ENCODE results near the gene PEF1.

The PEF1 gene

DNA sequence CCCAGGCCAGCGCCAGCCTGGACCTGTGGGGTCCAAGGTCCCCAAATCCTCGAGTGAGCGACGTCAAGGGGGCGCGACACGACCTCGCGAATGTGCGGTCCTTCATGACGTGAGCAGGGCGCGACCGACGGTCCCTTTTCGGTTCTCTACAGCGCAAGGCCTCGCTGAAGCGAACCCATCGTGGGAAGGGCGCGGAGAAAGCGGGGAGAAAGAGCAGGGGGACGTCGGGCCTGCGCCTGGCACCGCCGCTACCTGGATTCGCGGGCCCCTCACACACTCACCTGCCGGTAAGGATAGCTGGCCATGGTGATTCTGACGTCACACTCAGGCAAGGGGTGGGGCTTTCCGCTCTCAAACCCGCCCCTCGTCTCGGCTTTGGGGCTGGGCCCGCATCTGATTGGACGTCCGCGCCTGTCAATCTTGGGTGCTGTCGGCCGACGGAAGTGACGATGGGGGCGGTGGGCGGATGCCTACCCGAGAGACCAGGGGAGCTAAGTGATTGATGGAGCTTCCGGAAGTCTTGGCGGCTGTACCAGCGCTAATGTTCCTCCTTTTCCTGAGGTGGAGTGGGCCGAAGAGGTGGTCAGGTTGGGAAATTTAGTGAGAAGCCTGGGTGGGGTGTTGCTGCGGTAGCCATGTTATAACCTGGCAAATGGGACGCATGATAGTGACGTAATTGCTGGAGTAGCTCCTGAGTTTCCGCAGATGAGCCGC lies at the start of gene PEF1:
Gene PEF1, minus strand, starts transcription at position 317 of the 714 bp plus-strand sequence. Its CDS starts 12 bp downstream, at position 305.
- peak; percentile 100 for DNase-seq

GRCh38 chr1:31693231-31693630 lies 48.6 kb upstream of the PEF1 start:
- no peak for DNase-seq

DNA sequence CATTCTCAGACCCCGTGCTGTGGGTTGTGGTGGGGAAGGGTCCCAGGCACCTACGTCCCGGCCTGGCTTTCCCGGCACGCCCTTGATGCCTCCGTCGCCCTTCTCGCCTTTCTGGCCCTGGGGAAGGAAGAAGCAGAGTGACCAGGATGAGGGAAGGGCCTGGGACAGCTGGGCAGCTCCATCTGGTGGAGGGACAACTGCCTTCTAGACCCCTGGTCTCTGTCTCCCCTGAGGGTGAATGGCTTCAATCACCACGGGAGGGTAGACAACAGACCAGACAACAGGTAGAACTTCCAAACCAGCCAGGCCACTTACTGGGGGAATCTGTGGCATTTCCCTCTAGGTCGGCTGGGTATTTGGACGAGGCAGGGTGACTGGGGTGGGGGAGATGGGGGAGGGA lies 47.3 kb upstream of the PEF1 start:
- no peak for DNase-seq

GRCh38 chr1:31691446-31691845 lies 46.8 kb upstream of the PEF1 start:
- no peak for DNase-seq

DNA sequence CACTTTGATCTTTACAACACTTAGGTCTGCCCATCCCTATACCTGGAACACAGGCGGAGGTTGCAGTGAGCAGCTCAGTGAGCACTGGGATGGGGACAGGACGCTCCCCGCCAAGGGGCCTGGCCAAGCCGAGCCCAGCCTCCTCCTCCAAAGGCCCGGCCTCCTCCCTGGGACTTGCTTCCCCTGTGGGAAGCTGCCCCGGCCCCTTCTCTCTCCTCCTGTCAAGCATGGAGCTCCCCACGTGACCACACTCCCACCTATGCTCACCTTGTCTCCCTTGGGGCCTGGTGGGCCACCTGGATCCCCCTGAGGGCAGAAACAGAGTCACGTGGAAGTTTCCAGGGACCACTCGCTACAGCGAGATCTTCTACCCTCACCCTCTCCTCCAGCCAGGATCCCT lies 46.2 kb upstream of the PEF1 start:
- no peak for DNase-seq

DNA sequence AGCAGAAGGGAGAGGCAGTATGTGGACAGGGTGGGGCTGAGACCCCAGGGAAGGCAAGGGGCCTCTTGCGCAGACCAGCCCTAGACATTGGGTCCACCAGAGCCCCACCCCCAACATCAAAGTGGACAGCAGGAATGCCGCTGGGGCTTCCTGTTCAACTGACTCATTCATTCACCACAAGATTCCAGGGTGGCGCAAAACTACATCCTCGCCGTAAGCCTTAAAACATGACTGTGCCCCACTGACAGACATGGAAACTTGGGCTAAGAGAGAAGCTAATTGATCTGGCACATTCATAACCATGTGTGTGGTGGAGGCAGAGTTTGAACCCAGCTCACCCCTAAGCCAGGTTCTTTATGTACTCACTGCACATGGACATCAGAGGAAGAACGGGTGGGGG lies 45.2 kb upstream of the PEF1 start:
- DNase-seq, result no peak

GRCh38 chr1:31689379-31689778 lies 44.7 kb upstream of the PEF1 start:
- DNase-seq, result no peak

- no peak for DNase-seq
These were observed 43.7 kb upstream of the PEF1 start for GRCh38 chr1:31688233-31688918.

DNA sequence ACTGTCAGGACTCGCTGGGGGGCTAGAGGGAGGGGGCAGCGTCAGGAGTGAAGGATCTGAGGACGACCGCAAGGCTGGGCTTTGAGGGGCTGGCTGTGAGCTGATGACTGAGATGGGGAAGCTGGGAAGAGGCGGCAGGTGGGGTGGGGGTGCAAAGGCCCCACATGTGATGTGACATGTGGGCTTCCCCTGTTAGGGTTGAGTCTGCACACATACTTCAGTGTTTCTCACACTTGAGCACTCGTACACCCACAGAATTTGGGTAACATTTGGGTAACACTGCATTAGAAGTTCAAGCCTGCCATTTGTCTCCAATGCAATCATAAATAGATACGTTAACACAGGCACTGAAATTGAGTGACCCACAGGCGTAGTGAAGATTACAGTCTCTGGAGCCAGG lies 42.9 kb upstream of the PEF1 start:
- DNase-seq, result no peak

GRCh38 chr1:31685795-31686194 lies 41.1 kb upstream of the PEF1 start:
- no peak for DNase-seq

DNA sequence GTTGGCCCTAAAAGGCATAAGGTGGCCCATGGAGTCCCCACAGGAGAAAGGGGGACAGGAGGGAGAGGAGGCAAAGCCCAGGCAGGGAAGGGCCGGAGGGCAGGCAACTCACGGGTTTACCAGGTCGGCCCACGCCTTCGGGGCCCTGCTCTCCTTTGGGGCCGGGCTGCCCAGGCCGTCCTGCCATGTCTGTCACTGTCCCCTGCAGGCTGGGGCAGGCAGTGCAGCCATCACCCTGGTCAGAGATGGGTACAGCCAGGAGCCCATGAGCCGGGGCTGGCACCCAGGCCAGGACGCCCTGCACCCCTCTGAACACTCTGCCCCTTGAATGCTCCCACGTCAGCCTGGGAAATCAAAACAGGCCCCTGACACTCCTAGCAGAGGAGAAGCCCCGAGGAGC lies 39.3 kb upstream of the PEF1 start:
- no peak for DNase-seq

- DNase-seq, result no peak
These were observed 36.7 kb upstream of the PEF1 start for GRCh38 chr1:31681415-31681814.

DNA sequence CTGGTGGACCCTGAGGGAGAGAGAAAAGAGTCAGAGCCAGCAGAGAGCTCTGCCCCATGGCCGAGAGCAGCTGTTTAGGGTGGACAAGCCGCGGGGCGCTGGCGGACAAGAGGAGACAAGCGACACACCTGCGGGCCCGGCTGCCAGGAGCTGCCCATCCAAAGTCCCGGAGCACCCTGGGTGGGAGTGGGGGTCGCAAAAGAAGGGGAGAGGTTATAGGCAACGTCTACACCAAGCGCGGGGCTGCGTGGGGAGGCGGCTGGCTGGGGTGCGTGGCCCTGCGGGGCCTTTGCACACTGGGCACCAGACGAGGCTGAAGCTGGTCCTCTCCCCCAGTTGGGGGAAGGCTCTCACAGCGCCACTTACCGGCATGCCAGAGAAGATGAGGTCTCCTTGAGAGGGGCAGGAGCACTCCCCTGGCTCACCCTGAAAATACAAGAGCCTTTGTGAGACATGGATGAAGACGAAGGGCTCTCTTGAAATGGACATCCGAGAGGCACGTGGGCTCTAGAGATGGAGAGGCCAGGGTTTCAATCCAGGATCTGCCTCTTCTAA lies 35.1 kb upstream of the PEF1 start:
- DNase-seq, result no peak

DNA sequence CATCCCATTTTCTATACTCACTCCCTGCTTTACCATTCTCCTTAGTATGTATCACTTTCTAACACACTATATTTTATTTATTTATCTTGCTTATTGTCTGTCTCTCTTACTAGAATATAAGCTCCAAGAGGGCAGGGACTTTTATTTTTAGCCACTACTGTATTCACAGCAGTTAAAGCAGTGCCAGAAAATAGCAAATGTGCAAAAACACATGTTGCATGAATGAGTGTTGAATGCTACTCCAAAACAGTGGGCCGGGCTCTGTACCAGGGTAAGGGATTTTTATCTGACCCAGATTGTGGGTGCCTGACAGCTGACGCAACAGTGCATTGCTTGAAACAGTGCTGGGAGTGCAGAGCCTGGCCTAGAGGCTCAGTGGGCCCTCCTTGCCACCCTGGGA lies 34.4 kb upstream of the PEF1 start:
- no peak for DNase-seq

DNA sequence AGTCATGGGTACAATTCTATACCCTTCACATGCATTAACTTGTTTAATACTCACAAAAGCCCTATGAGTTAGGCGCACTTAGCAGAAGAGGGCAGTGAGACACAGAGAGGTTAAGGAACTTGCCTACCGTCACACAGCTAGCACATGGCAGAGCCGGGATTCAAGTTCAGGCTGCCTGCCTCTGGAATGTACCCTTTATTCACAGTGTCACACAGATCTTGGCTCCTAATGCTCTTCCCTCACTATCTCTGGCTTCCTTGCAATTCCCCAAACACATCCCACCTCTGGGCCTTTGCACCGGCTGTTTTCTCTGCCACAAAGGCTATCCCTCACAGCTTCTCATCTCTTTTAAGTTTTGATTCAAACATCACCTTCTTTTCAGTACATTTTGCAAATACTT lies 34.0 kb upstream of the PEF1 start:
- no peak for DNase-seq

GRCh38 chr1:31677949-31678348 lies 33.3 kb upstream of the PEF1 start:
- no peak for DNase-seq

DNA sequence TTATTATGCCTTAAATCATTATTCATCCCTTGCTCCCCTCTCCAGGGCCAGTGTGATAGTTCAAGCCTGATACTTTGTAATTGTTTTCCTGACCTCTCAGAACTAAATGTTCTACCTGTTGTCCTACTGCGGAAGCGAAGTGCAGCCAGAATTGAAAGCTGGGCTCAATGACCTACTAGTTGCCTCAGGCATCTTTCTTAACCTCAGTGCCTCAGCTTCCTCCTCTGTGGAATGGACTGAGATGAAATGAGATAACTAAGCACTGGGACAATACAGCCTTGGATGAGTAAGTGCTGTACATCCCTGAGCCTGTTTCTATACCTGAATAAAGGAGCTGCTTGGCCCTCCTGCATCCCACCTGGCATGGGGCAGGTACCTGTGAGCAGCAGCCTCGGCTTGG lies 32.7 kb upstream of the PEF1 start:
- DNase-seq, result no peak

DNA sequence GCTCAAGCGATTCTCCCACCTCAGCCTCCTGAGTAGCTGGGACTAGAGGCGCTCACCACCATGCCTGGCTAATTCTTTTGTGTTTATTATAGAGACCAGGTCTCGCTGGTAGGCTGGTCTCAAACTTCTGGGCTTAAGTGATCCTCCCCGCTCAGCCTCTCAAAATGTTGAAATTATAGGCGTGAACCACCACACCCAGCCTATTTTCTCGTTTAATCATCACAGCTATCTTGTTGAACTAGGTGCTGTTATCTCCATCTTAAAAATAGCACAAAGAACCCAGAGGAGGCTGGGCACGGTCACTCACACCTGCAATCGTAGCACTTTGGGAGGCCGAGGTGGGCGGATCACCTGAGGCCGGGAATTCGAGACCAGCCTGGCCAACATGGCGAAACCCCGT lies 31.1 kb upstream of the PEF1 start:
- DNase-seq, result no peak

- DNase-seq, result no peak
These were observed 30.5 kb upstream of the PEF1 start for GRCh38 chr1:31675161-31675560.

DNA sequence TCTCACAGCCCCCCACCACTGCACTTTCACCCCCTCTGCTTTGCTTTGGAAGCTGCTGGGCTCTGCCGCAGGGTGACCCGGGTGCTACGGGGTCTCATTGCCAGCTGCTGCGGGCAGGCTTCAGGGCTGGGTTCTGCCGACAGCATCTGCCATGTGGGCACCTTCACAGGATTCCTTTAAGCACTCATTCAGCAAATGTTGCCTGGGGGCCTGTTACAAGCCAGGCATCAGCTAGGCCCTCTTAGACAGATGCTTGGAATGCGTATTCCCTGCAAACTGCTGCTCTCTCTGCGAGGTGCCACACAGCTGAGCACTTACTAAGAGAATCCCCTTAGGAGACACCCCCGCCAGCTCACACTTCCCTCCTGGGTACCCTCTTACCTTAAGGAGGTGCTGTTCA lies 29.9 kb upstream of the PEF1 start:
- DNase-seq, result peak; percentile 60

DNA sequence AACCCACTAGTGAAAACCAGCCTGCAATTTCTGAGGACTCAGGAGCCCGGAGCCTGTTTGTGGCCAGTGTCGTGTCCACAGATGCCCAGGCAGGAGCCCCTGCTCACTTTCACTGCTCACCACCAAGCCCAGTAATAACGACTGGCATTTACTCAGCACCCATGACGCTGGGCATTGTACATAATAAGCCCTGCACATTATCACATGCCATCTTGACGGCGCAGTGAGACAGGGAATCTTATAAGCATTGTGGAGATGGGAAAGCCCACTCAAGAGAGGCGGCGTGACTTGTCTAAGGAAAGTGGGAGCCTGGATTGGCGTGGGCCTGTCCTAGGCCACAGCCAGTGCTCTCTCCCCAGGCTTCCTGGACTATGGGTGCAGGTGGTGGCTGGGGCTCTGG lies 28.8 kb upstream of the PEF1 start:
- no peak for DNase-seq

DNA sequence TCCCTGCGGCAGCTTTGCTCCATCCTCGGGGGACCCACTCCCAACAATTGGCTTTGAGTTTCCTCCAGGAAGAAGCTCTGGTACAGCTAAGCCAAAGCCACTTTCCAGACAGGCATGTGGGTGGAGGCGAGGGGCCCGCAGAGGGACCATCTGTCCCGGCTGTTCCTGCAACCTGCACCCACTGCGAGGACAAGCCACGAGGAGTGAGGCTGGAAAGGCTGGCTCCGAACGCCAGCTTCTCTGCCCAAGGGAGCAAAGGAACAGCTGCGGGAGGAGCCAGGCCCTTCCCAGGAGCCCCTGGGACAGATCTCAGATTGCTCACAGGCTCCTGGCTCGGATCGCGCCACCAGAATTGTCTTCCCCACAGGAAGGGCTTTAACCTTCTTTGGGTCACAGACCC lies 28.3 kb upstream of the PEF1 start:
- DNase-seq, result peak; percentile 72

- DNase-seq, result no peak
These were observed 27.0 kb upstream of the PEF1 start for GRCh38 chr1:31671561-31672201.

- DNase-seq, result no peak
These were observed 26.5 kb upstream of the PEF1 start for GRCh38 chr1:31671147-31671546.

Measured in eye (tissue), 1 donor.